Neural cell (in vitro differentiated cells): ENCODE measurements around the gene FBLIM1. TPM values are rescaled to one million over a fixed set of nuclear protein-coding genes. Genes with fewer than 3 reads are reported as not detected.

Source experiments
- H2AFZ ChIP-seq: fragments of 200-600, 300-800 bp; sonication (generic), shearing (Covaris generic); 2 replicates; pipeline ENCODE4 v1.6.0; 2014; ENCODE audit warnings: low read depth, mild to moderate bottlenecking, antibody characterized with exemption, low read length, moderate library complexity
- H3F3A ChIP-seq: fragments of 200-600 bp; shearing (Covaris generic); 2 replicates; pipeline ENCODE4 v1.6.1; 2016; ENCODE audit warnings: mild to moderate bottlenecking, moderate library complexity, mixed read lengths, antibody characterized with exemption, low read length; ENCODE audit not compliant: insufficient read depth, poor library complexity, severe bottlenecking
- H3K27ac ChIP-seq: fragments of 200-600, 300-800 bp; sonication (generic), shearing (Covaris generic); 2 replicates; pipeline ENCODE4 v1.5.1; 2014; ENCODE audit warnings: mild to moderate bottlenecking, low read length, moderate library complexity
- H3K27me3 ChIP-seq: fragments of 300-800, 200-600 bp; sonication (generic), shearing (Covaris generic); 2 replicates; pipeline ENCODE4 v1.6.0; 2014; ENCODE audit warnings: mild to moderate bottlenecking, low read depth, low read length, moderate library complexity; ENCODE audit not compliant: insufficient read depth
- H3K36me3 ChIP-seq: fragments of 300-800, 200-600 bp; sonication (generic), shearing (Covaris generic); 2 replicates; pipeline ENCODE4 v1.5.1; 2014; ENCODE audit warnings: mild to moderate bottlenecking, antibody characterized with exemption, low read length, moderate library complexity; ENCODE audit not compliant: insufficient read depth
- H3K4me2 ChIP-seq: fragments of 300-800, 200-600 bp; sonication (generic), shearing (Covaris generic); 2 replicates; pipeline ENCODE4 v1.6.0; 2014; ENCODE audit warnings: mild to moderate bottlenecking, low read length
- H3K4me3 ChIP-seq: fragments of 300-800, 200-600 bp; sonication (generic), shearing (Covaris generic); 2 replicates; pipeline ENCODE4 v1.5.1; 2014; ENCODE audit warnings: mild to moderate bottlenecking, low read length, moderate library complexity
- H3K79me2 ChIP-seq: fragments of 200-600 bp; shearing (Covaris generic); replicated peaks from 2 replicates; pipeline ENCODE4 v1.6.0; 2014; ENCODE audit warnings: mild to moderate bottlenecking, low read length, moderate library complexity; ENCODE audit not compliant: insufficient read depth
- H3K9ac ChIP-seq: fragments of 300-800, 200-600 bp; sonication (generic), shearing (Covaris generic); 2 replicates; pipeline ENCODE4 v1.6.1; 2016; ENCODE audit warnings: mild to moderate bottlenecking, low read length, mixed read lengths
- H3K9me2 ChIP-seq: fragments of 200-600 bp; shearing (Covaris generic); 2 replicates; pipeline ENCODE4 v1.6.1; 2016; ENCODE audit warnings: mild to moderate bottlenecking, low read length, mixed read lengths; ENCODE audit not compliant: insufficient read depth
- H3K9me3 ChIP-seq: fragments of 200-600, 300-800 bp; sonication (generic), shearing (Covaris generic); 2 replicates; pipeline ENCODE4 v1.6.1; 2016; ENCODE audit warnings: mild to moderate bottlenecking, mixed run types, low read length, moderate library complexity, mixed read lengths
- H4K20me1 ChIP-seq: fragments of 200-600 bp; shearing (Covaris generic); 2 replicates; pipeline ENCODE4 v1.6.1; 2016; ENCODE audit warnings: mild to moderate bottlenecking, mixed run types; ENCODE audit not compliant: insufficient read depth
- CTCF ChIP-seq: fragments of 450-650 bp; IDR thresholded peaks from 2 replicates; pipeline ENCODE4 v1.5.1; 2014; ENCODE audit warnings: antibody characterized with exemption, mild to moderate bottlenecking, moderate library complexity; ENCODE audit not compliant: poor library complexity, severe bottlenecking
- EP300 ChIP-seq: fragments of 450-650 bp; conservative IDR thresholded peaks from 2 replicates; pipeline ENCODE4 v1.6.1; 2014; ENCODE audit warnings: antibody characterized with exemption, mild to moderate bottlenecking, moderate library complexity; ENCODE audit not compliant: poor library complexity, severe bottlenecking
- EZH2 ChIP-seq: fragments of 200-600, 300-800 bp; shearing (Covaris generic), sonication (generic); IDR thresholded peaks from 2 replicates; pipeline ENCODE4 v1.6.1; 2014; ENCODE audit warnings: antibody characterized with exemption, low read length, borderline replicate concordance, mild to moderate bottlenecking; ENCODE audit not compliant: insufficient read depth, poor library complexity, severe bottlenecking
- MXI1 ChIP-seq: fragments of 450-650 bp; conservative IDR thresholded peaks from 2 replicates; pipeline ENCODE4 v1.6.1; 2014; ENCODE audit warnings: antibody characterized with exemption, mild to moderate bottlenecking; ENCODE audit not compliant: poor library complexity, severe bottlenecking
- POLR2AphosphoS5 ChIP-seq: IDR thresholded peaks from 2 replicates; pipeline ENCODE4 v1.6.1; 2012
- RAD21 ChIP-seq: fragments of 450-650 bp; conservative IDR thresholded peaks from 2 replicates; pipeline ENCODE4 v1.6.1; 2014; ENCODE audit warnings: antibody characterized with exemption, mild to moderate bottlenecking, moderate library complexity
- REST ChIP-seq: IDR thresholded peaks from 2 replicates; pipeline ENCODE4 v1.6.1; 2012; ENCODE audit warnings: borderline replicate concordance
- SMC3 ChIP-seq: fragments of 450-650 bp; conservative IDR thresholded peaks from 2 replicates; pipeline ENCODE4 v1.6.1; 2014; ENCODE audit warnings: antibody characterized with exemption, mild to moderate bottlenecking, moderate library complexity; ENCODE audit not compliant: poor library complexity
- TAF1 ChIP-seq: IDR thresholded peaks from 2 replicates; pipeline ENCODE4 v1.6.1; 2012; ENCODE audit warnings: low read depth
- polyA plus RNA-seq: library from polyadenylated mRNA; depleted of rRNA; stranded (reverse); fragments of >200 nt; gene quantifications from 2 replicates; pipeline ENCODE4 v1.2.3, GENCODE V29; 2014

FBLIM1 gene
- polyA plus RNA-seq, 1 donor from 2014 or later: 24.9 TPM

GRCh38 chr1:15738416-15739113 is 20.0 kb upstream of the FBLIM1 start:
- Histone ChIP-seq H3K9me3 (no peaks in the 10 kb centered on the region), H3K4me2 (no peak overlapping the region), H3K9me2 (no peaks in the 10 kb centered on the region), H3F3A (no peaks in the 10 kb centered on the region), H3K27ac (no peak overlapping the region), H3K9ac (no peak overlapping the region), H3K79me2 (no peaks in the 10 kb centered on the region), H3K27me3 (no peaks in the 10 kb centered on the region), H3K4me3 (no peak overlapping the region), H3K36me3 (no peaks in the 10 kb centered on the region), H4K20me1 (no peaks in the 10 kb centered on the region), H2AFZ (no peak overlapping the region)
- no peak for TF ChIP-seq TAF1

GRCh38 chr1:15739259-15739658 is 19.3 kb upstream of the FBLIM1 start:
- no peaks in the 10 kb centered on the region for H3K27me3 ChIP-seq
- H3K4me2 ChIP-seq: no peak overlapping the region
- no peaks in the 10 kb centered on the region for H4K20me1 ChIP-seq
- no peak overlapping the region for H2AFZ ChIP-seq
- no peak for TF ChIP-seq RAD21
- no peak for TF ChIP-seq EP300
- no peak for TF ChIP-seq POLR2AphosphoS5
- TF ChIP-seq REST: no peak
- no peak for TF ChIP-seq TAF1
- no peak overlapping the region for H3K27ac ChIP-seq
- H3K79me2 ChIP-seq: no peaks in the 10 kb centered on the region
- H3F3A ChIP-seq: no peaks in the 10 kb centered on the region
- H3K4me3 ChIP-seq: no peak overlapping the region
- H3K36me3 ChIP-seq: no peaks in the 10 kb centered on the region
- no peaks in the 10 kb centered on the region for H3K9me2 ChIP-seq
- no peak overlapping the region for H3K9ac ChIP-seq
- H3K9me3 ChIP-seq: no peaks in the 10 kb centered on the region

- no peaks in the 10 kb centered on the region for H3K9me3 ChIP-seq
- no peak overlapping the region for H2AFZ ChIP-seq
- no peak overlapping the region for H3K4me3 ChIP-seq
- no peak overlapping the region for H3K4me2 ChIP-seq
- H3F3A ChIP-seq: no peaks in the 10 kb centered on the region
- no peaks in the 10 kb centered on the region for H3K9me2 ChIP-seq
- H3K27ac ChIP-seq: no peak overlapping the region
- H4K20me1 ChIP-seq: no peaks in the 10 kb centered on the region
- no peak for TF ChIP-seq CTCF
- no peak for TF ChIP-seq SMC3
- TF ChIP-seq RAD21: no peak
- no peak for TF ChIP-seq MXI1
- TF ChIP-seq EP300: no peak
- TF ChIP-seq POLR2AphosphoS5: no peak
- TF ChIP-seq EZH2: no peak
- no peaks in the 10 kb centered on the region for H3K79me2 ChIP-seq
- no peaks in the 10 kb centered on the region for H3K36me3 ChIP-seq
- H3K27me3 ChIP-seq: no peaks in the 10 kb centered on the region
- no peak overlapping the region for H3K9ac ChIP-seq
Observed at GRCh38 chr1:15739745-15740144, 18.9 kb upstream of the FBLIM1 start.
